ENCODE data around the gene TBC1D8.
A peak's percentile ranks its signal among the peaks of the same experiment; 100 is the strongest.

The TBC1D8 gene

DNA sequence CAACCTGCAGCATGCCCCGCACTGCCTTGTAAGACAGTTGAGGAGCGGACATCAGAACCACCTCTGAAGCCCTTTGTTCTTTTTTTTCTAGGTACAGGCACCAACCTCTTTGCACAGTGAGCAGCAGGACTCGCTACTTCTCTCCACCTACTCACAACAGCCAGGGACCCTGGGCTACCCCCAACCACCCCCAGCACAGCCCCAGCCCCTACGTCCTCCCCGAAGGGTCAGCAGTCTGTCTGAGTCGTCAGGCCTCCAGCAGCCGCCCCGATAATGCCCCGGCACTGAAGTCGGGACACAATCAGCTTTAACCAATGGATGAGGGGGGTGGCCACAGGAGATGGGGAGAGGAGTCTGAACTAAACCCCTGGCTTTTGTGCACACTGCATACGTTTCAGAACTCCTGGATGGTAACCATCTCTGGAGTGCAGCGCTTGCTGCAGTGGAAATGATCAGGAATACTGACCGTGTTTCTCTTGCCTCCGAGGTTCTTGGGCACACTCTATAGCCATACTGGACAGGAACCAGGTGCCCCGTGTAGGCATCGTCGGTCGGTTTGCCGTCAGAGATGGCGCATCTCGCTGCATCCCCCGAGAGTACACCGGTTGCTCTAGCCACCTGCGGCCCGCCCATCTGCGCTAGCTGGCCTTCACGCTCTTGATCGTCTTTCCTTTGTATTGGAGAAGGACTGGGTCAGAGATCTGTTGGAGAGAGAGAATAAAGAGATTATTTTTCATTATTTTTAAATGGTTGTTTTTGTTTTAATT lies 155.7 kb downstream of the TBC1D8 start:
- DNase-seq = no peak

DNA sequence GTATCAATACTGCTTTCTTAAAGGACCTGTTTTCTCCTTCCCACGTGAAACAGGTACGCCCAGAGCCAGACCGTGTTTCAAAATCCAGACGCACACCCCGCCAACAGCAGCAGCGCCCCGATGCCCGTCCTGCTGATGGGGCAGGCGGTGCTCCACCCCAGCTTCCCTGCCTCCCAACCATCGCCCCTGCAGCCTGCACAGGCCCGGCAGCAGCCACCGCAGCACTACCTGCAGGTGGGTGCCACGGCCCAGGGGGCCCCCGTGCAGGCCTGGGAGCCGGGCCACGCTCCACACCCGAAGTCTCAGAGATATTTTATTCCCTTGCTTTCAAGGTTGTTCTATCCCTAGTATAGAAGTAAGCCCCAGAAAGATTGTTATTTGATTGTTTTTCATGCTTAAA lies 157.9 kb downstream of the TBC1D8 start:
- DNase-seq = no peak

DNA sequence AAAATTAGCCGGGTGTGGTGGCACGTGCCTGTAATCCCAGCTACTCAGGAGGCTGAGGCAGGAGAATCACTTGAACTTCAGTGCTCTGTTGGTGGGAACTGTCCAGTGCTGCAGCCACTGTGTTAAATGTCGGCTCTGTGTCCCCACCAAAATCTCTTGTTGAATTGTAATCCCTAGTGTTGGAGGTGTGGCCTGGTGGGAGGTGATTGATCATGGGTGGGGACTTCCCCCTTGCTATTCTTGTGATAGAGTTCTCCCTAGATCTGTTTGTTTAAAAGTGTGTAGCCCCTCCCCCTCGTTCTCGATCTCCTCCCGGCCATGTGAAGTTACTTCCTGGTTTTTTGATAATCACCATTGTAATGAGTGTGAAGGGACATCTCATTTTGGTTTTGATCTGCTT lies 158.9 kb downstream of the TBC1D8 start:
- DNase-seq = no peak

DNA sequence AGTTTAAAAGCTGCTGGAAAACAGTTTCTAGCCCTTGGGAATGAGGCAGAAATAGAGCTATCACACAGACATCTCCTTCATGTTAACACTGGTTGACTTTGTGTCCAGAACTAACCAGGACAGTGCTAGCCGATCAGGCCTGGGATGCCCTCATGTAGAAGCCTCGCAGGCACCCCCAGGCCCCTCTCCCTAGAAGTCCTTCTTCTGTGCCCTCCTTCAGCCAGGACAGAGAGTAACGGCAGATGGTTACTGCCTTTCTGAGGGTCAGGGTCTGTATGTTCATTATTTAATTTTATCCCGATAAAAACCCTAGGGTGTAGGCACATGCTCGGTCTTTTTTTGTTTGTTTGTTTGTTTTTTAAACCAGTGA lies 159.8 kb downstream of the TBC1D8 start:
- no peak for DNase-seq

DNA sequence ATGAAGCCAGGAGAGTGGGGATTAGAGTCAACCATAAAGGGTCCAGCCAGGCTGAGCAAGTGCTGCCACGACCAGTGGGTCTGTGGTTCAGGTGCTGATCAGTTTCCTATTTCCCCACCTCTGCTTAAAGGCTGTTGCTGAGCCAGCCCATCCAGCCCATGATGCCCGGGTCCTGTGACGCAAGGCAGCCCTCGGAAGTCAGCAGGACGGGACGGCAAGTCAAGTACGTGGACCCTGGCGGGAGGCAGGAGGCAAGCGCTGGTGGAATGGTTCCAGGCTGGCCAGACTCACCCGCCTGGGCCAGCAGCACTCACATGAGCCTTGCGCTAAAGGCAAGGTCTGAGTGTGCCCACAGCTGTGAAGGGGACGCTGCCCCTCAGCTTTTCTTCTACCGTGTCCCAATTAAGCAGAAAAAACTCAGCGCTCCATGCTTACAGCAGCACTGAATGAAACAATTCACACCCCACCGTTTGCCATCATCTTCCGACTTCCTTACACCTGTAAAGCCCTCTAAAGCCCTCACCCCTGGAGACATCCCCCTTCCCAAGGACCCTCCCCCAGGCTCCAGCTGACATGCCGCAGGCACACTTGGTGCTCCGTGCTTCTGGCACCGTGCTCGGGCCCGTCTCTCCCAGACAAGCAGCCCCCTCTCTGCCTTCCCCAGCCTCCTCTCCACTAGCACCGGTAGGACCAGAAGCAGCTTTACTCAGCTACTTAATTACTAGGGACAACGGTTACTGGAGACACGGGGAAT lies 160.4 kb downstream of the TBC1D8 start:
- DNase-seq = no peak

DNA sequence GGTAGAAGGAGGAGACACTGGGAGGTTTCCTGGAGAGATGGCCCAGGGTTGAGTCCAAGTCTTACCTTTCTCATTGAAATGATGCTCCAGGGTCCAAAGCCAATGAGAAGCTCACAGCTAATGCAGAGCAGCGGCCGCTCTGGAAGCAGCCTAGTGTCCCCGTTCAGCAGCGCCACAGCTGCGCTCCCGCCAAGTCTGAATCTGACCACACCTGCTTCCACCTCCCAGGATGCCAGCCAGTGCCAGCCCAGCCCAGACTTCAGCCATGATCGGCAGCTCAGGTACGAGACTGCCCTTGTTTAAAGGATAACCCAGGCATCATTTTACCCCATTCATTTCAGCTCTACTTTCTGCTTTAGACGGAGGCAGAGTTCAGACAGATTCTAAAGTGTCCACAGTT lies 161.0 kb downstream of the TBC1D8 start:
- DNase-seq = no peak

DNA sequence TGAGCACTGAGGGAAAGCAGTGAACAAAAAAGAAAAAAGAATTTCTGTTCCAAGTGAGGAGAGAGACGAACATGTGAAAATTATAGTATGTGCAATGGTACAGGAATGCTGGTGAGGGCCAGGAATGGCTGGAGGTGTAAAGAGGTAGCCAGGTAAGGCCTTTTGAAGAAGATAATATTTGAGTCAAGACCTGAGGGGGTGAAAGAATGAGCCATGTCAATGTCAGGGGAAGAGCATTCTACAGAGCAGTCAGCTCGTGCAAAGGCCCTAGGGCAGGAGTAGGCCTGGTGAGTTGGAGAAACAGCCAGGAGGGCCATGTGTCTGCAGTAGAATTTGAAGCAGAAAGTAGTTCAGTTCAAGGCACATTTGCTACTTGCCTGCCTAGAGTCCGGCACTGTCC lies 161.5 kb downstream of the TBC1D8 start:
- DNase-seq = no peak

DNA sequence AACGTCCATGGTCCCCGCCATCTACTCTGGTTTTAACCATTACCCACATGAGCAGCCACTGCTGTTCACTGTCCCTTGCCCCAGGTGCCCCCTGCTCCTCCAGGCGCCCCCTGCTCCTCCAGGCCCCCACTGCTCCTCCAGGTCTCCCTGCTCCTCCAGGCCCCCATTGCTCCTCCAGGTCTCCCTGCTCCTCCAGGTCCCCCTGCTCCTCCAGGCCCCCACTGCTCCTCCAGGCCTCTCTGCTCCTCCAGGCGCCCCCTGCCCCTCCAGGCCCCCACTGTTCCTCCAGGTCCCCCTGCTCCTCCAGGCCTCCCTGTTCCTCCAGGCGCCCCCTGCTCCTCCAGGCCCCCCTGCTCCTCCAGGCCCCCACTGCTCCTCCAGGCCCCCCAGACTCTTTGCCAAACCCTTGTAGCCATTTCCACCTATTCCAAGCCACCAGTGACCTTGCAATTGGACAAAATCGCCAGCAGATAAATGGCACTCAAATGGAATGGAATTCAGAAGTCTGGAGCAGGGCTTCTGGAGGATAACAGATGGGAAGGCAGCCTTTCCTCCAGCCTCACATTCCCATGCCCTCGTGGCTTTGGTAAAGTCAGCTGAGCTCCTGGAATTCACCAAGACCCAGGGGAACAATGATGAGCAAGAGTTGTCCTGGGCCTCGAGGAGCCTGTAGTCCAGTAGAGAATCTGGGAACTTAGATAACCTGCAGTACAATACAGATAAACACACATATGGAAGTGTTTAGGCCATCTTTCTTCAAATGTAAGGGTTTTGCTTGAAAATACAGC lies 162.4 kb downstream of the TBC1D8 start:
- no peak for DNase-seq

DNA sequence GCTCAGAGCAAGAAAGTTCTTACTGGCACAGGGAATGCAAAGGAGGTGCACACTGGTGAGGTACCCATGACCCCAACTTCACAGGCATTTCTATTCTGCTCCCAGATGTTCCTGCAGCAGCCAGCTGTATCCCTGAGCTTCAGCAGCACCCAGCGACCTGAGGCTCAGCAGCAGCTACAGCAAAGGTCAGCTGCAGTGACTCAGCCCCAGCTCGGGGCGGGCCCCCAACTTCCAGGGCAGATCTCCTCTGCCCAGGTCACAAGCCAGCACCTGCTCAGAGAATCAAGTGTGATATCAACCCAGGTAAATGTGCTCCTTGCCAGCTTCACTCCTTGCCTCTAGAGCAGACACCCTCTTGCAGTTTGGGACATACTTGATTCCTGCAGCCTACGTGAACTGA lies 163.2 kb downstream of the TBC1D8 start:
- DNase-seq = no peak

DNA sequence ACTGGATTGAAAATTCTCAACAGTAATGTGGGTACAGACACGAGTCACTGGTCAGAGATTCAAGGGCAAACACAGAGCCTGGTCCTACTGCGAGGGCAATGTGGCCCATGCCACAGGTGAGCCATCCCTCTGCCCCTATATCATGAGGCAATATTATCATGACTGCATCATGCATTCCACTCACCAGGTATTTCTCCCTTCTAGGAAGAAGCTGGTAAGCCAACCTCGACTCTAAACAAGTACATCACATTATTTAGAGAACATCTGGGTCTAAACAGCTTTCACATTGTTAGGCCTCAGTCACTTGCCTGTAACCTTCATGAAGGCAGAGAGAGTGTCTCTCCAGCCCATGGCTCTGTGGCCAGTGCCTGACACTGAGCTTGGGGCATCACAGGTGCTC lies 163.6 kb downstream of the TBC1D8 start:
- DNase-seq = no peak

DNA sequence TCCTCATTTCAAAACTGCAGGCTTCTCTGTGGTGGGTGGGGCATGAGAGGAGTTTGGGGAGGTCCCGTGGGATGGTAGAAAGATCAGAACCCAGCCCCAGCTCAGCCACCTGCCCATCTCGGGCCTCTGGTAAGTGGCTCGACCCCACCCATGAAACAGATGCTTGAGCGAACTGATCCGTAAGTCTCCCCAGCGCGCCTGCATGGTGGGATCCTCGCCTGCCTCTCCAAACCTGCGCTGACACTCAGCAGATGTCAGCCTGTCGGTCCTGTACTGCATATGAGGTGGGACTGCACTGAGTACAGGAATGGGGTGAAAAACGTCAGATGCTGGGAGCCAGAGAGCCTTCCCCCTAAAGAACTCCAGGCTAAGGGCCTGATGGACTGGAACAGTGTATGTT lies 165.0 kb downstream of the TBC1D8 start:
- DNase-seq = peak; percentile 44

DNA sequence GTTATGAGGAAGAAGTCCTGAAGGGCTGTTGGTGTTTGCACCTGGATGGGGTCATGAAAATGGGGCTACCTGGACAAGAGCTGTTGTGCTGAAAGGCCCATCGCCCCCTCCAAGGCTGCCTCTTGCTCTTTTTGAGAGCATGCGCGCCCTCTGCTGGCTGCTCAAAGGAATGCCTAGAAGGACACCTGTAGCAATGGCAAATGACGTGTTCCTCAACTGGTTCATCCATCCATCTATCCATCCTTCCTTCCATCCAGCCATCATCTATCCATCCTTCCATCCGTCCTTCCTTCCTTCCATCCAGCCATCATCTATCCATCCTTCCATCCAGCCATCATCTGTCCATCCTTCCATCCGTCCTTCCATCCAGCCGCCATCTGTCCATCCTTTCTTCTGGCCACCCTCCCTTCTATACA lies 166.3 kb downstream of the TBC1D8 start:
- DNase-seq = peak; percentile 84

DNA sequence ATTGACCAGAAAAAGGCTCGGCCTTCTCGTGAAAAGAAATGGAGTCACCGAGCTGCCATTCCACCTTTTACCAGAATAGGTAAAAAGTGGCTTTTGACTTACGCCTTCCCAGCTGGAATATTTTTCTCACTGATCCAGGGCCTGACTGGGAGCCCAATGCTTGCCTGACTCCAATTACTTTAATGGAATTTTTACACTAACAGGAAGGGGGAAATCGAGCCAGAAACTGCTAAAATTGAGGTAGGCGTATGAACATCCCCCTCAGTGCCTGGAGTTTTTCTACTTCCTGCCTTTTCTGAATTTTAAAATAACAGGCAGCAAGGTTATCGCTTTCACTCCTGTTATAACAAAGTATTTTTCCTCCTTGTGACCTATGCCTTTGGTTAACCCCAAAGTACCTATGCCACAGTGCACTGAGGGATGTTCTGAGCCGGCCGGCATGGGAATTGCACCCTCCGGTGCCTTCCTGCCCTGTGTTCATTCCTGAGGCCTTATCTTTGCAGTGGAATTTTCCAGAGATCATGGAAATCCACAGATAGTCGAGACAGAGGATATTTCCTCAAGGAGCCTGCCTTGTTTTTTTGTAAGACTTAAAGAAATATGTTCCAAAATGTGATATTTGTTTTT lies 167.4 kb downstream of the TBC1D8 start:
- no peak for DNase-seq

DNA sequence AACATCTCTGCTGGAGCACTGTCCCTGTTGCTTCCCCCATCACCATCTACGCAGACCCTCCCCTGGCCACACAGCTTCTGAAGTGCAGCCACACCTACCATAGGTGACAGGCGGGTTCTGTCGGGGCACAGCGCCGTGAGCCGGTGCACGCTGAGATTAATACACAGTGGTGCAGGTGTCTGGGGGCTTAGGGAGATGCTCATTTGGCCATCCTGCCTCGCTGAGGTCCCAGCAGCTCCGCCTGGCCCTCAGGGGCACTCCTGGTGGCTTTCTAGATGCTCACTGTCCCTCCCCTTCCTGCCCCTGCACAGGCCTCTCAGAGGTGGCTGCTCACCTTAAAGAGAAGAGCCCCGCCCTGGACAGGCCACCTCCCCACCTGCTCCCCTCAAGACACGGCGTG lies 168.0 kb downstream of the TBC1D8 start:
- no peak for DNase-seq

DNA sequence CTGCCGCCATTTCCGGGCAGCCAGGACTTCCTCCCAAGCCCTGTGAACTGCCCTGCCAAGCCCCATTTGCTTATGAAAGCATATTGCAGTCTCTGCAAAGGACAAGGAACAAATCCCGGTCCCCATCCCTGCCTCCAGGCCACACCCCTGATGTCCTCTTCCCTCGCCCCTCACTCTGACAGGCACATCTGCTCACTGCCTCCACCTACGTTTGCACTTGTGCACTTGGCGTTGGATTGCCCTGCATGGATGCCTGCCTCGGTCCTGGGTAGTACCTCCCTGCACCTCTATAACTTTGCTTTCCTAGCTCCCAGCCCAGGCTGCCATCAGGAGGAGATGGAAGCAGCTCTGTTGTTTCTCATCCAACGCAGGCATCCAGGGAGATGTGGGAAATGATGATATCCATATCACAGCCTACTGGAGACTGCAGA lies 168.7 kb downstream of the TBC1D8 start:
- peak; percentile 8 for DNase-seq

DNA sequence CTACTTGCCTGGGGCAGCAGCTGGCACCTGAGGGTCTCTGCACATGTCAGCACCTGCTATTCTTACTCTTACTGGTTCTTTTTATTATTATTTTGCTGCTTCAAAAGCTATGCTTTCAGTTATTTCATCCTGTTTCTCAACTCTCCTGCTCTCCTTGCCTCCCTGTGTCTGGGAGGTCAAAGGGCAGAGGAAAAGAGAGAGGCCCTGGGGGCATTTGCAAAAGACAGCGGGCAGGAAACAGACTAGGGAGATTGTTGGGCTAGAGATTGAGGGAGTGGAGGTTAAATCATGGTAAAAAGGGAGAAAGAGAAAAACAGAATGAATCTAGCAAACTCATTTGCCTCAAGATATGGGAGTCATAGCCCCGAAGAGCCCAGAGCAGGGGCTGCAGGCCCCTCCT lies 170.2 kb downstream of the TBC1D8 start:
- no peak for DNase-seq

DNA sequence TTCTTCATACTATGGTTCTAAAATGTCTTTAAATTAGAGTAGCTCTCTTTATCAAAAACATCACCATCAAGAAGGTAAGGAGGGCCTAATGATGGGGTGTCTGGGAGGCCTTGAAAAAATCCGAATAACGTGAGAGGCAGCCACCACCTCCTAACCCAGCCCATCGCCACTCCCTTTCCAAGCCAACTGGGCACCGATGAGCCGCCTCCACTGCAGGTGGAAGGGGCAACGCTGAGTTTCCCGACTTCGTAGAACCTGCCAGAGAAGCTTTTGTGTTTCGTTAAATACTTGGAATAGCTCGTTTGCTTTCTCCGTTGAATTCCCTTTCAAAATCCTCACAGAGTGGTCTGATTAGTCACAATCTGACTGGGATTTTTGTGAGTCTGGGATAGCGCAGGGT lies 171.1 kb downstream of the TBC1D8 start:
- no peak for DNase-seq

DNA sequence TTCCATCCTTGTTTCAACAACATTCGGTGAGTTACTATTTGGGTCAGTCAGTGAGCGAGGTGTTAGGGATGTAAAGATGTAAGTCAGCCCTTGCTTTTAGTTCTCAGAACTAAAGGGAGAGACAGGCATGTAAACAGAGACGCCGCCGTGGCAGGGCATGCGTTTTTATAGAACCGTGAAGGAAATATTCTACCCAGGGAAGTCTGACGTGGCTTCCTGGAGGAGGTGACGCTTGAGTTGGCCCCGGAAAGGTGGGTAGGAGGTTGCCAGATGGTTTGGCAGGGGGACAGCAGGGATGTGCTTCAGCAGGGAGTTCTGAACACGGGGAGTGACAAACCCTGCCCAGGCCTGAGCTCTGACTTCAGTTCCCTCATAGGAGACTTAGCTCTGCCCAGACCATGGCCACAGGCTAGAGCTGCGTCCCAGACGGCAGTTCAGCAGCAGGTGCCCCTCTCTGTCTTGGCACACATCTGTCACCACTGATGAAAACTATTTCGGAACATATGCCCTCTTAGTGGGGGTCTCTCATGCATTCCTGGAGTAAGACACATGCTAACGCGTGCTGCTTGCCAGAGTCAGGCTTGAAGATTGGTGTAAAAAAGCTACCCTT lies 172.5 kb downstream of the TBC1D8 start:
- DNase-seq = no peak

DNA sequence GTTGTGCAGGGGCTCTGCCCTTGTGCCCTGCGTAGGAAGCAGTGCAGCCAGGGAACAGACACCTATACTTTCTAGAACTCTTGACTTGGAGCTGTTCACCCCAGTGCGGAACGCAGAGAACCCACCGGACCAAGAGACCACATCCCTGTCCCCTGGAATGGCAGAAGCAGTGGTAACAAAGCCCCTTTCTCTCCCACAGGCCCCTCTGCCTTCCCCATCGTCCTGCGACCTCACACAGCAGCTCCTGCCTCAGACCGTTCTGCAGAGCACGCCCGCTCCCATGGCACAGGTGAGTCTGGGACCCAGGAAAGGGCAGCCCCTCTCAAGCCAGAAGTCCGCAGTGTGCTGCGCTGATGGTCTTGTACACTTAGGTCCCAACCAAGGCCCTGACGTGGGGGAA lies 173.7 kb downstream of the TBC1D8 start:
- DNase-seq = no peak

DNA sequence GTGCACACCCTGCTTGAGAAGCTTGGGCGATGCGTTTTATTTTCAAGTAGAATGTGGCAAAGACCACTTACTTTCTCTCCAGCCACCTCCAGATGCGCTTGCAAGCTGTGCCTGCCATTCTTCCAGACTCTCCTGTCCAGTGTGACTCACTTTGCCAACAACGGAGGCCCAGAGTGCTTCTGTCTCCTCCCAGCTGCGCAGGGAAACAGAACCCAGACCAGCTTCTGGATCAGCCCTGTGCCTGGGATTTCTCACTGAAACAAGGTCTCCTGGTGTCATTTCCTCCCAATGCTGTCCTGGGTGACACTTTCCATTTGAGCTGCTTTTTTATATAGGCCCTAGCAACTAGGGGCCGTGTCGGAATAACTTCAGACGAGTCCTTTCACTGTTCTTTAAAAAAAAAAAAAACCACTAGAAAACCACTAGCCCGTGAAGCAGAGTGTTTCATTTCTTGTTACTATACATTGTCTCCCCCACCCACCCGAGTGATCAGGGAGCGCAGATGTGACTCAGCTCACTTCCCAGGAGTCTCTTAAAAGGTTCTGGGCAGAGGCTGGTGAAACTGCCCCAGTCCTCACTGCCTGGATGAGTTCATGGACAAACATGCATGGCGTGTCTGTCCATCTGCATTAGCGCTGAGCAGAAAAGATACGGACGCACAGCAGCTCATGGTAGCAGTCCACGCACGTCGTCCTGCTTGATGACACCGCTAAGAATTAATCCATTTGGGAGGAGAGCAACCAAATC lies 174.4 kb downstream of the TBC1D8 start:
- no peak for DNase-seq

DNA sequence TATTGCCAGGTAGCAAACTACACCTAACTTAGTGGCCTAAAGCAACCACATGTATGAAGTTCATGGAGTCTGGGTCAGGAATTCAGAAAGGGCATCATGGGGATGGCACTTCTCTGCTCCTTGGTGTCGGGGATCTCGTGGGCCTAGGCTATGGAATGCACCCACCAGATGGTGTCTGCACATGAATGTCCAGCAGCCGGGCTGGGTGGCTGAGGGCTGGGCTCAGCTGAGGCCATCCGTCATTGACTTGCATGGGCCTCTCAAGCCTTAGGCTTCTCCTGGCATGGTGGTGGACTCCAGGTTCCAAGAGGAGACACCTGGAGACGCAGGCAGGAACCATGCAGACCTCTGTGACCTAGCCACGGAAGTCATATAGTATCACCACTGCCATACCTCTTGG lies 175.1 kb downstream of the TBC1D8 start:
- DNase-seq = no peak

DNA sequence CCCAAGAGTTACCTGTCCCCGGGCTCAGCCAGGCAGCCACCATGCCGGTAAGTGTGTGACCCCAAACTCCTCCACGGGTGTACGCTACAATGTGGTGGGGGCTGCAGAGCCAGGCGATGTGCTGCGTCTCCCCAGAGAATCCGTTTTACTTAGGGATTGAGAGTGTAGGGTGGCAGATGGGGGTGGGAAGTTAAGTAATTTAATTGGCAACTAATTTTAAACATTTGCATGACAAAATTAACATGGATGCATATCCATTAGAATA lies 175.7 kb downstream of the TBC1D8 start:
- DNase-seq = no peak
